WTC11 (cell line): Measurements from ENCODE around the gene PHLDA2. TPM values are rescaled to one million over a fixed set of nuclear protein-coding genes. Genes with fewer than 3 reads are reported as not detected.

ENCODE experiments used
- ATAC-seq: fragments of 200-7000 bp; cut with Tn5 transposase; 2 replicates; pipeline ENCODE4 v1.10.0; 2021; ENCODE audit warnings: mild to moderate bottlenecking, moderate library complexity
- CTCF ChIA-PET: fragments of 300-600 bp; sonication (Branson Sonifier 250); formaldehyde crosslinking; loops from one replicate; lab custom pipeline; 2021; ENCODE audit warnings: antibody characterized with exemption; lab: Charles Lee
- POLR2A ChIA-PET: fragments of 350-600 bp; sonication (Branson Sonifier 250); formaldehyde crosslinking; loops from one replicate; lab custom pipeline; 2021; ENCODE audit warnings: antibody characterized with exemption; lab: Charles Lee
- DNase-seq: peaks from one replicate; pipeline ENCODE4 v3.0.0; 2021; ENCODE audit warnings: low spot score
- H3K27ac Mint-ChIP-seq: 2 replicates; pipeline ENCODE4 v1.8.0; 2021; ENCODE audit warnings: mixed read lengths
- H3K27me3 Mint-ChIP-seq: 2 replicates; pipeline ENCODE4 v1.8.0; 2021; ENCODE audit warnings: low read depth, mild to moderate bottlenecking, moderate library complexity, mixed read lengths
- H3K36me3 Mint-ChIP-seq: 2 replicates; pipeline ENCODE4 v1.8.0; 2021; ENCODE audit warnings: mixed read lengths
- H3K4me1 Mint-ChIP-seq: 2 replicates; pipeline ENCODE4 v1.8.0; 2022; ENCODE audit warnings: mixed read lengths
- H3K4me3 Mint-ChIP-seq: 2 replicates; pipeline ENCODE4 v1.8.0; 2021; ENCODE audit warnings: mild to moderate bottlenecking, moderate library complexity, mixed read lengths
- H3K9me3 Mint-ChIP-seq: 2 replicates; pipeline ENCODE4 v1.8.0; 2021; ENCODE audit warnings: mixed read lengths
- CBFB ChIP-seq: sonication (generic); formaldehyde crosslinking; IDR thresholded peaks from 2 replicates; pipeline ENCODE4 v1.8.1; 2022; ENCODE audit warnings: mild to moderate bottlenecking, low read depth, missing genetic modification reagents
- CREM ChIP-seq: sonication (generic); formaldehyde crosslinking; IDR thresholded peaks from 2 replicates; pipeline ENCODE4 v1.8.1; 2022; ENCODE audit warnings: mild to moderate bottlenecking, missing genetic modification reagents, moderate library complexity
- JAZF1 ChIP-seq: fragments of 250-450 bp; sonication (Bioruptor Pico); IDR thresholded peaks from 2 replicates; pipeline ENCODE4 v1.9.0; 2021; ENCODE audit warnings: moderate library complexity, mild to moderate bottlenecking, inconsistent platforms
- KAT7 ChIP-seq: sonication (generic); formaldehyde crosslinking; IDR thresholded peaks from 2 replicates; pipeline ENCODE4 v1.8.1; 2023; ENCODE audit warnings: missing genetic modification reagents, mild to moderate bottlenecking, borderline replicate concordance
- NFATC4 ChIP-seq: fragments of 250-450 bp; sonication (Bioruptor Pico); IDR thresholded peaks from 2 replicates; pipeline ENCODE4 v1.9.0; 2021; ENCODE audit warnings: mild to moderate bottlenecking
- NR3C1 ChIP-seq: sonication (generic); formaldehyde crosslinking; conservative IDR thresholded peaks from 2 replicates; pipeline ENCODE4 v1.8.1; 2023; ENCODE audit warnings: low read depth, mild to moderate bottlenecking, missing genetic modification reagents
- RELA ChIP-seq: sonication (generic); formaldehyde crosslinking; IDR thresholded peaks from 2 replicates; pipeline ENCODE4 v1.8.1; 2022; ENCODE audit warnings: missing genetic modification reagents, mild to moderate bottlenecking, borderline replicate concordance
- SMAD4 ChIP-seq: sonication (generic); formaldehyde crosslinking; IDR thresholded peaks from 2 replicates; pipeline ENCODE4 v1.8.0; 2022; ENCODE audit warnings: mild to moderate bottlenecking, missing genetic modification reagents
- TEAD4 ChIP-seq: sonication (generic); formaldehyde crosslinking; IDR thresholded peaks from 2 replicates; pipeline ENCODE4 v1.8.0; 2022; ENCODE audit warnings: mild to moderate bottlenecking, missing genetic modification reagents
- TP53 ChIP-seq: sonication (generic); formaldehyde crosslinking; IDR thresholded peaks from 2 replicates; pipeline ENCODE4 v1.8.1; 2023; ENCODE audit warnings: mild to moderate bottlenecking, missing genetic modification reagents
- ZNF138 ChIP-seq: sonication (generic); formaldehyde crosslinking; conservative IDR thresholded peaks from 2 replicates; pipeline ENCODE4 v1.8.1; 2022; ENCODE audit warnings: mild to moderate bottlenecking, moderate library complexity, missing genetic modification reagents
- ZNF219 ChIP-seq: sonication (generic); formaldehyde crosslinking; IDR thresholded peaks from 2 replicates; pipeline ENCODE4 v1.8.0; 2023; ENCODE audit warnings: missing genetic modification reagents, mild to moderate bottlenecking, borderline replicate concordance
- ZNF423 ChIP-seq: fragments of 250-450 bp; sonication (Bioruptor Pico); IDR thresholded peaks from 2 replicates; pipeline ENCODE4 v2.1.2; 2022; ENCODE audit warnings: mild to moderate bottlenecking, moderate library complexity
- total RNA-seq: library from RNA; stranded (reverse); gene quantifications from 3 replicates; pipeline ENCODE4 v1.2.3, GENCODE V29; 2021
- TF ChIP-seq, protein P1 (sequence below): sonication (generic); formaldehyde crosslinking; IDR thresholded peaks from 2 replicates; pipeline ENCODE4 v1.8.0; 2022; ENCODE audit warnings: mild to moderate bottlenecking, missing genetic modification reagents
- TF ChIP-seq, protein P2 (sequence below): sonication (generic); formaldehyde crosslinking; IDR thresholded peaks from 2 replicates; pipeline ENCODE4 v1.8.1; 2022; ENCODE audit warnings: mild to moderate bottlenecking, moderate library complexity, missing genetic modification reagents
- TF ChIP-seq, protein P3 (sequence below): sonication (generic); formaldehyde crosslinking; IDR thresholded peaks from 2 replicates; pipeline ENCODE4 v1.8.1; 2022; ENCODE audit warnings: low read depth, missing genetic modification reagents, borderline replicate concordance
- TF ChIP-seq, protein P4 (sequence below): sonication (generic); formaldehyde crosslinking; IDR thresholded peaks from 2 replicates; pipeline ENCODE4 v1.8.0; 2023; ENCODE audit warnings: missing genetic modification reagents
- TF ChIP-seq, protein P5 (sequence below): fragments of 250-450 bp; sonication (Bioruptor Pico); conservative IDR thresholded peaks from 2 replicates; pipeline ENCODE4 v1.9.0; 2021; ENCODE audit warnings: mild to moderate bottlenecking
- TF ChIP-seq, protein P6 (sequence below): fragments of 200-600 bp; IDR thresholded peaks from 2 replicates; pipeline ENCODE4 v1.8.0; 2022; ENCODE audit warnings: antibody characterized with exemption

Gene PHLDA2
- total RNA-seq, 1 experiment from 2014 or later, result 9.6 TPM

DNA sequence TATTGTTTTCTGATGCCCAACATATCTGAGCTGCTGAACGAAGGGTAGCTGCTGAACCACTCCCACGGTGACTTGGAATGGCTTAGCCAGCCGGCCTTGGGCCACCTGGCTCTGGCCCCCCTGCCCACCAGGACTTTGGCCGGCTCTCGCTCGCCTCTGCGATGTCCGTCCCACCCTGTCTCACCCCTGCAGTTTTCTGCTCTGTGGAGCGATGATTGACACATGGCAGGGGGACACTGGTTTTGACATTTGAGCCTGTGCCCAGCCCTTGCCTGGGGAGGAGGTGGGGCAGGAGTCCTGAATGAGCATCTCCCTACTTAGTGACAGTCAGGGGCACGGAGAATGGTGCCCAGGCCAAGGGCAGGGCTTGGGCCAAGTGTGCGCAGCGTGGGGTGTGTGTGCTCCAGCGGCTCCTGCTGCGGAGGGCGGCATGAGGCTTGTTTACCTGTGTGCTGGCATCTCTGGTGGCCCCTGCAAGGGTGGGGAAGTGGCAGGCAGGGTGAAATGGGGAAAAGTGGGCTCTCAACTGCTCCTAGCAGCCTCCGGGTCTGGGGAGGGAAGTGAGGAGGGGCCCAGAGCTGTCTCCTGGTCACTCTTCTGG, 27.9 kb downstream of the PHLDA2 start:
- Mint-ChIP-seq H3K9me3 (peaks cover 17% of the 10 kb centered on the region), H3K27me3 (peaks cover 65% of the 10 kb centered on the region), H3K36me3 (peaks cover 19% of the 10 kb centered on the region), H3K4me1 (peaks cover 30% of the 10 kb centered on the region), H3K27ac (no peak overlapping the region), H3K4me3 (peak overlapping the region; percentile 66)
- CTCF ChIA-PET, result interaction anchor here (0.9 to 4.6 kb wide), 2 partner anchors 9 to 370 kb away, joined by 3 to 46 read pairs; no protein-coding TSS in a partner anchor
- no peak for TF ChIP-seq ZNF423 (CRISPR knock-in tag)
- TF ChIP-seq, protein P1, sequence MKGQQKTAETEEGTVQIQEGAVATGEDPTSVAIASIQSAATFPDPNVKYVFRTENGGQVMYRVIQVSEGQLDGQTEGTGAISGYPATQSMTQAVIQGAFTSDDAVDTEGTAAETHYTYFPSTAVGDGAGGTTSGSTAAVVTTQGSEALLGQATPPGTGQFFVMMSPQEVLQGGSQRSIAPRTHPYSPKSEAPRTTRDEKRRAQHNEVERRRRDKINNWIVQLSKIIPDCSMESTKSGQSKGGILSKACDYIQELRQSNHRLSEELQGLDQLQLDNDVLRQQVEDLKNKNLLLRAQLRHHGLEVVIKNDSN, result no peak
- TF ChIP-seq, protein P2, sequence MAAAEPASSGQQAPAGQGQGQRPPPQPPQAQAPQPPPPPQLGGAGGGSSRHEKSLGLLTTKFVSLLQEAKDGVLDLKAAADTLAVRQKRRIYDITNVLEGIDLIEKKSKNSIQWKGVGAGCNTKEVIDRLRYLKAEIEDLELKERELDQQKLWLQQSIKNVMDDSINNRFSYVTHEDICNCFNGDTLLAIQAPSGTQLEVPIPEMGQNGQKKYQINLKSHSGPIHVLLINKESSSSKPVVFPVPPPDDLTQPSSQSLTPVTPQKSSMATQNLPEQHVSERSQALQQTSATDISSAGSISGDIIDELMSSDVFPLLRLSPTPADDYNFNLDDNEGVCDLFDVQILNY (CRISPR knock-in tag), result no peak
- TF ChIP-seq SMAD4 (CRISPR knock-in tag), result no peak
- TF ChIP-seq NR3C1, result no peak
- TF ChIP-seq CREM, result no peak
- no peak for TF ChIP-seq CBFB (CRISPR knock-in tag)
- no peak for TF ChIP-seq TP53 (CRISPR knock-in tag)
- TF ChIP-seq NFATC4 (CRISPR knock-in tag), result no peak
- TF ChIP-seq KAT7, result no peak
- TF ChIP-seq, protein P3, sequence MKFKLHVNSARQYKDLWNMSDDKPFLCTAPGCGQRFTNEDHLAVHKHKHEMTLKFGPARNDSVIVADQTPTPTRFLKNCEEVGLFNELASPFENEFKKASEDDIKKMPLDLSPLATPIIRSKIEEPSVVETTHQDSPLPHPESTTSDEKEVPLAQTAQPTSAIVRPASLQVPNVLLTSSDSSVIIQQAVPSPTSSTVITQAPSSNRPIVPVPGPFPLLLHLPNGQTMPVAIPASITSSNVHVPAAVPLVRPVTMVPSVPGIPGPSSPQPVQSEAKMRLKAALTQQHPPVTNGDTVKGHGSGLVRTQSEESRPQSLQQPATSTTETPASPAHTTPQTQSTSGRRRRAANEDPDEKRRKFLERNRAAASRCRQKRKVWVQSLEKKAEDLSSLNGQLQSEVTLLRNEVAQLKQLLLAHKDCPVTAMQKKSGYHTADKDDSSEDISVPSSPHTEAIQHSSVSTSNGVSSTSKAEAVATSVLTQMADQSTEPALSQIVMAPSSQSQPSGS (CRISPR knock-in tag), result no peak
- TF ChIP-seq, protein P4, sequence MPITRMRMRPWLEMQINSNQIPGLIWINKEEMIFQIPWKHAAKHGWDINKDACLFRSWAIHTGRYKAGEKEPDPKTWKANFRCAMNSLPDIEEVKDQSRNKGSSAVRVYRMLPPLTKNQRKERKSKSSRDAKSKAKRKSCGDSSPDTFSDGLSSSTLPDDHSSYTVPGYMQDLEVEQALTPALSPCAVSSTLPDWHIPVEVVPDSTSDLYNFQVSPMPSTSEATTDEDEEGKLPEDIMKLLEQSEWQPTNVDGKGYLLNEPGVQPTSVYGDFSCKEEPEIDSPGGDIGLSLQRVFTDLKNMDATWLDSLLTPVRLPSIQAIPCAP (CRISPR knock-in tag), result no peak
- no peak for TF ChIP-seq ZNF138 (CRISPR knock-in tag)
- TF ChIP-seq TEAD4, result no peak
- no peak for TF ChIP-seq JAZF1 (CRISPR knock-in tag)
- TF ChIP-seq RELA (CRISPR knock-in tag), result no peak
- no peak for TF ChIP-seq ZNF219 (CRISPR knock-in tag)
- TF ChIP-seq, protein P5, sequence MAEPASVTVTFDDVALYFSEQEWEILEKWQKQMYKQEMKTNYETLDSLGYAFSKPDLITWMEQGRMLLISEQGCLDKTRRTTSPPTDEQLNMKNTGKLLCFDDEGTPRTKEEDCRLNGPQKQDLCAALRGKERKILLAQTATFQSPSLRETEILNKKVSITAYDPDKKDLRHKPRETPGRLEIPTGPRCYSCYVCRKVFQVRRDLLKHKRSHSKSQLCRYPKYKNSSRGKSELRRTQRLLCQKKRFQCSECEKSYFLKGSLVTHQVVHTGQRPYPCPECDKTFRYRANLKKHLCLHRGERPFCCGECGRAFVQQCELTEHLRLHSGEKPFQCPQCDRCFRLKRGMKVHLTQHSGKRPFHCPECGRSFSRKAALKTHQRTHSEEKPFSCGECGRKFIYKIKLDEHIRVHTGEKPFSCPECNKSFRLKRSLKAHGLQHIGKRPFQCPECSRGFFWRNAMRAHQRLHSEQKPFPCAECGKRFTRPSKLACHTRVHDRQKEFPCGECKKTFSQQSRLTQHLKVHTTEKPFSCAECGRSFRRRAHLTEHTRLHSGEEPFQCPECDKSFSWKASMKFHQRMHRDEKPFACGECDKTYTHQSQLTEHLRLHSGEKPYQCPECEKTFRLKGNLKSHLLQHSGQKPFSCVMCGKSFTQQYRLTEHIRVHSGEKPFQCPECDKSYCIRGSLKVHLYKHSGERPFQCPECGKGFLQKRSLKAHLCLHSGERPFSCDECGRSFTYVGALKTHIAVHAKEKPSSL (CRISPR knock-in tag), result no peak
- TF ChIP-seq, protein P6, sequence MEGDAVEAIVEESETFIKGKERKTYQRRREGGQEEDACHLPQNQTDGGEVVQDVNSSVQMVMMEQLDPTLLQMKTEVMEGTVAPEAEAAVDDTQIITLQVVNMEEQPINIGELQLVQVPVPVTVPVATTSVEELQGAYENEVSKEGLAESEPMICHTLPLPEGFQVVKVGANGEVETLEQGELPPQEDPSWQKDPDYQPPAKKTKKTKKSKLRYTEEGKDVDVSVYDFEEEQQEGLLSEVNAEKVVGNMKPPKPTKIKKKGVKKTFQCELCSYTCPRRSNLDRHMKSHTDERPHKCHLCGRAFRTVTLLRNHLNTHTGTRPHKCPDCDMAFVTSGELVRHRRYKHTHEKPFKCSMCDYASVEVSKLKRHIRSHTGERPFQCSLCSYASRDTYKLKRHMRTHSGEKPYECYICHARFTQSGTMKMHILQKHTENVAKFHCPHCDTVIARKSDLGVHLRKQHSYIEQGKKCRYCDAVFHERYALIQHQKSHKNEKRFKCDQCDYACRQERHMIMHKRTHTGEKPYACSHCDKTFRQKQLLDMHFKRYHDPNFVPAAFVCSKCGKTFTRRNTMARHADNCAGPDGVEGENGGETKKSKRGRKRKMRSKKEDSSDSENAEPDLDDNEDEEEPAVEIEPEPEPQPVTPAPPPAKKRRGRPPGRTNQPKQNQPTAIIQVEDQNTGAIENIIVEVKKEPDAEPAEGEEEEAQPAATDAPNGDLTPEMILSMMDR, result no peak
- POLR2A ChIA-PET, result no interaction called here
- no peak for ATAC-seq
- DNase-seq, result no peak
